ENCODE measurements around the gene SAMD11. TPM values are rescaled to one million over a fixed set of nuclear protein-coding genes. Genes with fewer than 3 reads are reported as not detected.
A peak's percentile ranks its signal among the peaks of the same experiment; 100 is the strongest.

The SAMD11 gene
- polyA plus RNA-seq, 1 of the 3 experiments (the other 2 are of a cell fraction), result 2.1 TPM

DNA sequence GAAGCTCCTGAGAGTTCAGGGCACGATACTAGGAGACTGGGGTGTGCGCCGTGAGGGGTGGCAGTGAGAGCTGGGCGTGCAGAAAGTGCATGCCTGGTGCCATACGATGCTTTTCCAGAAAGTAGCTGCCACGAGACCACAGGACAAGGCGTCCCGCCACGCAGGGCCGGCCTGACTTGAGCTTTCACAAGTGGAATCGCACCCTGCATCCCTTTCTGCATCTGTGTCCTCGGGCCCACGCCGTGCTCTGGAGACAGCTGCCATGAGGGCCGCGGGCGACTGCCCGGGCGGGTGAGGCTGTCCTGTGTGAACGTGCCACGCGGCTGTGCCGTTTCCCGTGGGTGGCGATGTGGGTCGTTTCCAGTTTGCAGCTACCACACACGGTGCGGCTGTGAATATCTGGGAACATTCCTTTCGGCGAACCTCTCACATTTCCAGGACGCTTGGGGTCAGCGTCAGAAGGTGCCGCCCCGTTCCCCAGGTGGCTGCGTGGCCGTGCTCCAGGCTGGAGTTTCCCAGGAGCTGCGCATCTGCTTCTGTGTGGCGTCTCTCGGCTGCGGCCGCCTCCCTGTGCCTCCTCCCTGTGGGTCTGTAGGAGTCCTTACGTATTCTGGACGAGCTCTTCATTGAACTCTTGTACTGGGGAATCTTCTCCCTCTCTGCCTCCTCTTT lies 59.2 kb downstream of the SAMD11 start:
- no peaks in the 10 kb centered on the region for H4K20me1 ChIP-seq (ENCODE audit: insufficient read depth)
- H3K27me3 ChIP-seq (ENCODE audit: insufficient read depth), result peaks cover 21% of the 10 kb centered on the region; the same call in 1 of the 2 replicates
- ChIA-PET CTCF (interaction anchor here (0.6 to 9.1 kb wide), 16 partner anchors 8 to 309 kb away, joined by 3 to 246 read pairs (median 8); partner anchors contain the start of genes HES4 and ISG15), POLR2A (interaction anchor here (0.6 kb wide), 1 partner anchor 40 kb away, joined by 3 read pairs; no protein-coding TSS in a partner anchor)
- H3K4me1 ChIP-seq (ENCODE audit: control insufficient read depth in 1 of 2, insufficient read depth in 2 of 2, low read depth in 1 of 2, low read length in 1 of 2), result peaks cover 0 to 12% of the 10 kb centered on the region in 2 experiments; a peak in 1 of 4 replicates
- WGBS (ENCODE audit: low lambda C conversion rate), result 51% methylated on average over 13 of the region's 43 CpGs
- no peaks in the 10 kb centered on the region for H3K79me2 ChIP-seq (ENCODE audit: insufficient read depth)
- H3K9me2 ChIP-seq, result no peaks in the 10 kb centered on the region
- no peak for TF ChIP-seq SIN3A (IDR thresholded peaks at IDR 0.05; ENCODE audit: borderline replicate concordance, low read depth, low read length)
- TF ChIP-seq CHD2 (IDR thresholded peaks at IDR 0.05; ENCODE audit: low read length, partially characterized antibody), result no peak
- TF ChIP-seq EP300 (IDR thresholded peaks at IDR 0.05; ENCODE audit: borderline replicate concordance in 1 of 2, low read depth in 1 of 2, low read length in 1 of 2), result no peak
- TF ChIP-seq MXI1 (IDR thresholded peaks at IDR 0.05; ENCODE audit: low read depth, low read length), result no peak
- TF ChIP-seq, protein P1, sequence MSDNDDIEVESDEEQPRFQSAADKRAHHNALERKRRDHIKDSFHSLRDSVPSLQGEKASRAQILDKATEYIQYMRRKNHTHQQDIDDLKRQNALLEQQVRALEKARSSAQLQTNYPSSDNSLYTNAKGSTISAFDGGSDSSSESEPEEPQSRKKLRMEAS (IDR thresholded peaks at IDR 0.05; ENCODE audit: low read depth), result no peak
- TF ChIP-seq MEF2A (IDR thresholded peaks at IDR 0.05; ENCODE audit: borderline replicate concordance, low read depth), result no peak
- TF ChIP-seq TCF12 (IDR thresholded peaks at IDR 0.05), result no peak
- no peak for TF ChIP-seq EZH2phosphoT487 (IDR thresholded peaks at IDR 0.05; ENCODE audit: borderline replicate concordance, low read depth)
- H3F3A ChIP-seq (replicated peaks; ENCODE audit: insufficient read depth), result no peaks in the 10 kb centered on the region
- no peak for DNase-seq
- no peak overlapping the region for H2AFZ ChIP-seq (ENCODE audit: low read depth)
- no peak overlapping the region for H3K4me2 ChIP-seq
- H3K9me3 ChIP-seq, result no peaks in the 10 kb centered on the region
- H3K36me3 ChIP-seq (replicated peaks in 1 of 2; ENCODE audit: control insufficient read depth in 1 of 2, insufficient read depth in 2 of 2, low read length in 1 of 2), result no peaks in the 10 kb centered on the region
- H3K9ac ChIP-seq, result no peak overlapping the region
- H3K4me3 ChIP-seq (ENCODE audit: low read depth in 2 of 2, low read length in 1 of 2), result no peak overlapping the region
- no peak overlapping the region for H3K27ac ChIP-seq (ENCODE audit: low read depth in 2 of 2, low read length in 1 of 2)

DNA sequence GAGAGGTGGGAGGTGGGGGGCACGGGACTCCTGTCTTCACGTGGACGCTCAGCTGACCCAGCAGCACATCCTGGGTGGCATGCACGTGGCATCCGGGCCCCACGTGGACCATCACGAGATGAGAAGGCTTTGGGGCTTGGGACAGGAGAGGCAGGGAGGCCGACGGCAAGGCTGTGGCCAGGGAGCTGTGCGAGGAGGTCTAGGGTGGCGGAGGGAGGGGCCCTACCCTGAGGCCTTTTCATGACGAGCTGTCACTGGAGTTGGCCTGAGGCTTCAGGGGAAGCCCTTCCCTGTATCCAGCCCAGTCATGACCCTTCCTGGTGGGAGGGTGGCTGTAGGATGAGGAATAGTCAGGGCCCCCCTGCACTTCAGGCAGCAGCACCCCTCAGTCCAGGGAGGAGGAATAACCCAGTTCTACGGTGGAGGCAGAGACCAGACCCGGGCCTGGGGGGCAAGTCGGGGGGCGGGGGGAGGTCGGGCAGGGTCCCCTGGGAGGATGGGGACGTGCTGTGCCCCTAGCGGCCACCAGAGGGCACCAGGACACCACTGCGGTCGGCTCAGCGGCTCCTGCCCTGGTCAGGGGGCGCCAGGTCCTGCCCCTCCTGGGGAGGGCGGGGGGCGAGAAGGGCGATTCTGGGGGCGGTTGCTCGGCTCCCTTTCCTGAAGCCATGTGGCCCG lies 60.2 kb downstream of the SAMD11 start:
- no peak overlapping the region for H3K27ac ChIP-seq (ENCODE audit: low read depth in 2 of 2, low read length in 1 of 2)
- H3K9ac ChIP-seq, result no peak overlapping the region
- TF ChIP-seq SMC3 (IDR thresholded peaks at IDR 0.05; ENCODE audit: low read depth, low read length) (peak; percentile 56), RCOR1 (IDR thresholded peaks at IDR 0.05; ENCODE audit: low read length) (no peak), FOXM1 (IDR thresholded peaks at IDR 0.05; ENCODE audit: low read depth) (no peak), NRF1 (IDR thresholded peaks at IDR 0.05; ENCODE audit: low read depth, low read length) (no peak), EZH2phosphoT487 (IDR thresholded peaks at IDR 0.05; ENCODE audit: borderline replicate concordance, low read depth) (no peak), NFIC (IDR thresholded peaks at IDR 0.05; ENCODE audit: borderline replicate concordance) (no peak), TAF1 (IDR thresholded peaks at IDR 0.05; ENCODE audit: borderline replicate concordance, low read depth, low read length) (no peak), RAD21 (IDR thresholded peaks at IDR 0.05; ENCODE audit: low read length) (peak; percentile 71), MXI1 (IDR thresholded peaks at IDR 0.05; ENCODE audit: low read depth, low read length) (no peak)
- TF ChIP-seq, protein P2, sequence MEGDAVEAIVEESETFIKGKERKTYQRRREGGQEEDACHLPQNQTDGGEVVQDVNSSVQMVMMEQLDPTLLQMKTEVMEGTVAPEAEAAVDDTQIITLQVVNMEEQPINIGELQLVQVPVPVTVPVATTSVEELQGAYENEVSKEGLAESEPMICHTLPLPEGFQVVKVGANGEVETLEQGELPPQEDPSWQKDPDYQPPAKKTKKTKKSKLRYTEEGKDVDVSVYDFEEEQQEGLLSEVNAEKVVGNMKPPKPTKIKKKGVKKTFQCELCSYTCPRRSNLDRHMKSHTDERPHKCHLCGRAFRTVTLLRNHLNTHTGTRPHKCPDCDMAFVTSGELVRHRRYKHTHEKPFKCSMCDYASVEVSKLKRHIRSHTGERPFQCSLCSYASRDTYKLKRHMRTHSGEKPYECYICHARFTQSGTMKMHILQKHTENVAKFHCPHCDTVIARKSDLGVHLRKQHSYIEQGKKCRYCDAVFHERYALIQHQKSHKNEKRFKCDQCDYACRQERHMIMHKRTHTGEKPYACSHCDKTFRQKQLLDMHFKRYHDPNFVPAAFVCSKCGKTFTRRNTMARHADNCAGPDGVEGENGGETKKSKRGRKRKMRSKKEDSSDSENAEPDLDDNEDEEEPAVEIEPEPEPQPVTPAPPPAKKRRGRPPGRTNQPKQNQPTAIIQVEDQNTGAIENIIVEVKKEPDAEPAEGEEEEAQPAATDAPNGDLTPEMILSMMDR (IDR thresholded peaks at IDR 0.05), result peak; percentile 76
- TF ChIP-seq, protein P3, sequence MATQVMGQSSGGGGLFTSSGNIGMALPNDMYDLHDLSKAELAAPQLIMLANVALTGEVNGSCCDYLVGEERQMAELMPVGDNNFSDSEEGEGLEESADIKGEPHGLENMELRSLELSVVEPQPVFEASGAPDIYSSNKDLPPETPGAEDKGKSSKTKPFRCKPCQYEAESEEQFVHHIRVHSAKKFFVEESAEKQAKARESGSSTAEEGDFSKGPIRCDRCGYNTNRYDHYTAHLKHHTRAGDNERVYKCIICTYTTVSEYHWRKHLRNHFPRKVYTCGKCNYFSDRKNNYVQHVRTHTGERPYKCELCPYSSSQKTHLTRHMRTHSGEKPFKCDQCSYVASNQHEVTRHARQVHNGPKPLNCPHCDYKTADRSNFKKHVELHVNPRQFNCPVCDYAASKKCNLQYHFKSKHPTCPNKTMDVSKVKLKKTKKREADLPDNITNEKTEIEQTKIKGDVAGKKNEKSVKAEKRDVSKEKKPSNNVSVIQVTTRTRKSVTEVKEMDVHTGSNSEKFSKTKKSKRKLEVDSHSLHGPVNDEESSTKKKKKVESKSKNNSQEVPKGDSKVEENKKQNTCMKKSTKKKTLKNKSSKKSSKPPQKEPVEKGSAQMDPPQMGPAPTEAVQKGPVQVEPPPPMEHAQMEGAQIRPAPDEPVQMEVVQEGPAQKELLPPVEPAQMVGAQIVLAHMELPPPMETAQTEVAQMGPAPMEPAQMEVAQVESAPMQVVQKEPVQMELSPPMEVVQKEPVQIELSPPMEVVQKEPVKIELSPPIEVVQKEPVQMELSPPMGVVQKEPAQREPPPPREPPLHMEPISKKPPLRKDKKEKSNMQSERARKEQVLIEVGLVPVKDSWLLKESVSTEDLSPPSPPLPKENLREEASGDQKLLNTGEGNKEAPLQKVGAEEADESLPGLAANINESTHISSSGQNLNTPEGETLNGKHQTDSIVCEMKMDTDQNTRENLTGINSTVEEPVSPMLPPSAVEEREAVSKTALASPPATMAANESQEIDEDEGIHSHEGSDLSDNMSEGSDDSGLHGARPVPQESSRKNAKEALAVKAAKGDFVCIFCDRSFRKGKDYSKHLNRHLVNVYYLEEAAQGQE (IDR thresholded peaks at IDR 0.05; ENCODE audit: low read depth, low read length), result no peak
- TF ChIP-seq, protein P4, sequence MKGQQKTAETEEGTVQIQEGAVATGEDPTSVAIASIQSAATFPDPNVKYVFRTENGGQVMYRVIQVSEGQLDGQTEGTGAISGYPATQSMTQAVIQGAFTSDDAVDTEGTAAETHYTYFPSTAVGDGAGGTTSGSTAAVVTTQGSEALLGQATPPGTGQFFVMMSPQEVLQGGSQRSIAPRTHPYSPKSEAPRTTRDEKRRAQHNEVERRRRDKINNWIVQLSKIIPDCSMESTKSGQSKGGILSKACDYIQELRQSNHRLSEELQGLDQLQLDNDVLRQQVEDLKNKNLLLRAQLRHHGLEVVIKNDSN (IDR thresholded peaks at IDR 0.05; ENCODE audit: borderline replicate concordance, low read depth), result no peak
- TF ChIP-seq, protein P1 (IDR thresholded peaks at IDR 0.05; ENCODE audit: low read depth), result no peak
- peak overlapping the region; percentile 63; the same call in 1 of the 2 replicates for H3K4me2 ChIP-seq
- no peaks in the 10 kb centered on the region for H3K79me2 ChIP-seq (ENCODE audit: insufficient read depth)
- 12% methylated on average over 5 of the region's 29 CpGs for WGBS (ENCODE audit: low lambda C conversion rate)
- H2AFZ ChIP-seq (ENCODE audit: low read depth), result no peak overlapping the region
- DNase-seq, result peak; percentile 92
- H3K9me3 ChIP-seq, result no peaks in the 10 kb centered on the region
- ChIA-PET CTCF (interaction anchor here (0.6 to 9.1 kb wide), 39 partner anchors 8 to 364 kb away, joined by 3 to 246 read pairs (median 4); partner anchors contain the start of genes AGRN, HES4, ISG15 and KLHL17), POLR2A (no interaction called here)
- no peaks in the 10 kb centered on the region for H4K20me1 ChIP-seq (ENCODE audit: insufficient read depth)
- no peaks in the 10 kb centered on the region for H3K36me3 ChIP-seq (replicated peaks in 1 of 2; ENCODE audit: control insufficient read depth in 1 of 2, insufficient read depth in 2 of 2, low read length in 1 of 2)
- peak overlapping the region in 1 of 2 experiments; percentile 32; a peak in 1 of 4 replicates for H3K4me3 ChIP-seq (ENCODE audit: low read depth in 2 of 2, low read length in 1 of 2)
- no peaks in the 10 kb centered on the region for H3K9me2 ChIP-seq
- H3K27me3 ChIP-seq (ENCODE audit: insufficient read depth), result peaks cover 30% of the 10 kb centered on the region; the same call in 1 of the 2 replicates
- no peaks in the 10 kb centered on the region for H3F3A ChIP-seq (replicated peaks; ENCODE audit: insufficient read depth)
- peaks cover 0 to 9% of the 10 kb centered on the region in 2 experiments; a peak in 1 of 4 replicates for H3K4me1 ChIP-seq (ENCODE audit: control insufficient read depth in 1 of 2, insufficient read depth in 2 of 2, low read depth in 1 of 2, low read length in 1 of 2)
